Endodermal cell (in vitro differentiated cells): Measurements from ENCODE around the gene TRIM36. TPM values are rescaled to one million over a fixed set of nuclear protein-coding genes. Genes with fewer than 3 reads are reported as not detected.
A peak's percentile ranks its signal among the peaks of the same experiment; 100 is the strongest.

ENCODE experiments used
- DNase-seq: peaks from one replicate; pipeline ENCODE4 v3.0.0-alpha.2; 2017
- H3K27ac ChIP-seq: 2 replicates; pipeline ENCODE4 v1.5.1; 2013; ENCODE audit warnings: mild to moderate bottlenecking, low read depth, low read length, moderate library complexity
- H3K27me3 ChIP-seq: 2 replicates; pipeline ENCODE4 v1.6.1; 2013; ENCODE audit warnings: mild to moderate bottlenecking, low read length, moderate library complexity; ENCODE audit not compliant: insufficient read depth, control insufficient read depth, poor library complexity, severe bottlenecking
- H3K36me3 ChIP-seq: 2 replicates; pipeline ENCODE4 v1.7.0; 2013; ENCODE audit warnings: mild to moderate bottlenecking, low read length, moderate library complexity; ENCODE audit not compliant: control insufficient read depth, insufficient read depth
- H3K4me1 ChIP-seq: one replicate; pipeline ENCODE4 v1.7.0; 2013; ENCODE audit warnings: low read length; ENCODE audit not compliant: control insufficient read depth, insufficient read depth
- H3K4me3 ChIP-seq: 2 replicates; pipeline ENCODE4 v1.5.1; 2013; ENCODE audit warnings: mild to moderate bottlenecking, low read length, moderate library complexity
- H3K9ac ChIP-seq: 2 replicates; pipeline ENCODE4 v1.6.1; 2013; ENCODE audit warnings: mild to moderate bottlenecking, low read length, moderate library complexity; ENCODE audit not compliant: poor library complexity, severe bottlenecking; ENCODE audit errors: extremely low read depth
- H3K9me3 ChIP-seq: 2 replicates; pipeline ENCODE4 v1.6.1; 2013; ENCODE audit warnings: mild to moderate bottlenecking, low read length, moderate library complexity; ENCODE audit not compliant: control insufficient read depth
- H3K27ac Mint-ChIP-seq: 2 replicates; pipeline ENCODE4 v1.8.0; 2020; ENCODE audit warnings: mixed read lengths
- H3K27me3 Mint-ChIP-seq: 2 replicates; pipeline ENCODE4 v1.8.0; 2021; ENCODE audit warnings: mild to moderate bottlenecking, mixed read lengths; ENCODE audit not compliant: insufficient read depth
- H3K36me3 Mint-ChIP-seq: 2 replicates; pipeline ENCODE4 v1.8.0; 2020; ENCODE audit warnings: low read depth, mixed read lengths
- H3K4me1 Mint-ChIP-seq: 2 replicates; pipeline ENCODE4 v1.8.0; 2020; ENCODE audit warnings: mixed read lengths
- H3K4me3 Mint-ChIP-seq: 2 replicates; pipeline ENCODE4 v1.8.0; 2020; ENCODE audit warnings: mild to moderate bottlenecking, moderate library complexity, mixed read lengths
- H3K9me3 Mint-ChIP-seq: 2 replicates; pipeline ENCODE4 v1.8.0; 2020; ENCODE audit warnings: mild to moderate bottlenecking, mixed read lengths
- CTCF ChIP-seq: fragments of 200-600 bp; sonication (generic); conservative IDR thresholded peaks from 2 replicates; pipeline ENCODE4 v1.5.0; 2021; ENCODE audit warnings: antibody characterized with exemption, mild to moderate bottlenecking
- WGBS, 2 experiments: methylation state at CpG; one replicate each; pipeline versions ENCODE4 v1.1.5 to v1.1.7; 2013; ENCODE audit warnings: missing lambda C conversion rate in 2 of 2, mixed read lengths in 1 of 2; ENCODE audit not compliant: insufficient coverage in 1 of 2, insufficient read length in 1 of 2; 5-methylcytosine and 5-hydroxymethylcytosine counted together
- total RNA-seq, 2 donors: library from RNA; stranded (reverse); fragmentation: NEBNext Ultra II Directional in 1 of 2; extraction: Animal tissue kit (Norgen Biotek cat#: 25700) in 1 of 2; gene quantifications; 2 replicates in 1 of 2; 3 replicates in 1 of 2; pipeline ENCODE4 v1.2.1, GENCODE V29; 2021

TRIM36 gene
- total RNA-seq, 2 donors from 2014 or later = 13.3 to 17.3 TPM

GRCh38 chr5:115165790-115166189 lies 3.9 kb downstream of the TRIM36 start:
- Mint-ChIP-seq H3K4me1 (peaks cover 5% of the 10 kb centered on the region), H3K27ac (no peak overlapping the region), H3K27me3 (no peaks in the 10 kb centered on the region), H3K36me3 (peaks cover 65% of the 10 kb centered on the region), H3K4me3 (no peak overlapping the region), H3K9me3 (peaks cover 53% of the 10 kb centered on the region)
- H3K9me3 ChIP-seq = peaks cover 64% of the 10 kb centered on the region
- no peak overlapping the region for H3K9ac ChIP-seq
- H3K36me3 ChIP-seq = peaks cover 15% of the 10 kb centered on the region
- H3K27me3 ChIP-seq = peaks cover 3% of the 10 kb centered on the region
- no peak for DNase-seq
- TF ChIP-seq CTCF = no peak
- H3K27ac ChIP-seq = no peak overlapping the region
- H3K4me1 ChIP-seq = no peaks in the 10 kb centered on the region
- no peak overlapping the region for H3K4me3 ChIP-seq
- WGBS, 2 experiments = 96 to 100% methylated on average over 1 to 5 of the region's 5 CpGs

GRCh38 chr5:115160975-115161475 lies 8.7 kb downstream of the TRIM36 start:
- H3K27ac Mint-ChIP-seq = no peak overlapping the region
- no peak overlapping the region for H3K27ac ChIP-seq
- H3K4me1 Mint-ChIP-seq = peaks cover 3% of the 10 kb centered on the region
- TF ChIP-seq CTCF = no peak
- H3K27me3 Mint-ChIP-seq = no peaks in the 10 kb centered on the region
- no peak overlapping the region for H3K4me3 Mint-ChIP-seq
- H3K4me1 ChIP-seq = no peaks in the 10 kb centered on the region
- H3K9me3 ChIP-seq = peaks cover 47% of the 10 kb centered on the region
- H3K9ac ChIP-seq = no peak overlapping the region
- 90 to 100% methylated on average over 1 to 3 of the region's 3 CpGs for WGBS, 2 experiments
- H3K36me3 ChIP-seq = peaks cover 21% of the 10 kb centered on the region
- H3K4me3 ChIP-seq = peak overlapping the region; percentile 3
- H3K36me3 Mint-ChIP-seq = peaks cover 64% of the 10 kb centered on the region
- peaks cover 42% of the 10 kb centered on the region for H3K9me3 Mint-ChIP-seq
- no peak for DNase-seq
- no peaks in the 10 kb centered on the region for H3K27me3 ChIP-seq

GRCh38 chr5:115151208-115151805 lies 18.4 kb downstream of the TRIM36 start:
- H3K9me3 ChIP-seq = peaks cover 31% of the 10 kb centered on the region
- H3K36me3 ChIP-seq = no peaks in the 10 kb centered on the region
- no peak overlapping the region for H3K9ac ChIP-seq
- 91 to 100% methylated on average over 2 to 6 of the region's 6 CpGs for WGBS, 2 experiments
- H3K4me1 ChIP-seq = no peaks in the 10 kb centered on the region
- TF ChIP-seq CTCF = no peak
- Mint-ChIP-seq H3K9me3 (peaks cover 23% of the 10 kb centered on the region), H3K27ac (peak overlapping the region; percentile 32), H3K36me3 (peaks cover 48% of the 10 kb centered on the region), H3K4me3 (no peak overlapping the region), H3K4me1 (peaks cover 11% of the 10 kb centered on the region), H3K27me3 (no peaks in the 10 kb centered on the region)
- no peaks in the 10 kb centered on the region for H3K27me3 ChIP-seq
- H3K4me3 ChIP-seq = no peak overlapping the region
- no peak overlapping the region for H3K27ac ChIP-seq
- peak; percentile 52 for DNase-seq
